Astrocyte (in vitro differentiated cells and primary cell): ENCODE data around the gene PRKD1. TPM values are rescaled to one million over a fixed set of nuclear protein-coding genes. Genes with fewer than 3 reads are reported as not detected.
A peak's percentile ranks its signal among the peaks of the same experiment; 100 is the strongest.

ENCODE experiments used
- DNase-seq: peaks from one replicate; pipeline ENCODE4 v3.0.0-alpha.2; 2010; ENCODE audit warnings: low read depth
- FAIRE-seq: peaks from 2 replicates; lab custom pipeline; 2011; peaks lifted over from hg19 to GRCh38; lab: Jason Lieb, UNC
- H2AFZ ChIP-seq: 2 replicates; pipeline ENCODE4 v1.6.0; 2012; ENCODE audit warnings: low read depth, low read length, inconsistent platforms
- H3K27ac ChIP-seq: 2 replicates; pipeline ENCODE4 v1.5.1; 2011; ENCODE audit warnings: low read depth, low read length, inconsistent platforms
- H3K27me3 ChIP-seq: 2 replicates; pipeline ENCODE4 v1.6.0; 2011; ENCODE audit warnings: low read length, inconsistent platforms; ENCODE audit not compliant: insufficient read depth
- H3K36me3 ChIP-seq: 2 replicates; pipeline ENCODE4 v1.5.1; 2011; ENCODE audit warnings: low read length, inconsistent platforms; ENCODE audit not compliant: insufficient read depth
- H3K4me1 ChIP-seq: 2 replicates; pipeline ENCODE4 v1.5.1; 2011; ENCODE audit warnings: low read length, inconsistent platforms; ENCODE audit not compliant: insufficient read depth
- H3K4me2 ChIP-seq: 2 replicates; pipeline ENCODE4 v1.6.0; 2012; ENCODE audit warnings: low read length, inconsistent platforms
- H3K4me3 ChIP-seq: 2 replicates; pipeline ENCODE4 v1.5.1; 2011; ENCODE audit warnings: low read depth, mild to moderate bottlenecking, low read length, inconsistent platforms; ENCODE audit not compliant: insufficient read depth
- H3K79me2 ChIP-seq: 2 replicates; pipeline ENCODE4 v1.6.0; 2012; ENCODE audit warnings: mild to moderate bottlenecking, low read length, inconsistent platforms; ENCODE audit not compliant: insufficient read depth
- H3K9ac ChIP-seq: 2 replicates; pipeline ENCODE4 v1.6.0; 2012; ENCODE audit warnings: mild to moderate bottlenecking, low read length, inconsistent platforms
- H3K9me3 ChIP-seq: 2 replicates; pipeline ENCODE4 v1.5.1; 2012; ENCODE audit warnings: low read depth, mild to moderate bottlenecking, low read length, inconsistent platforms; ENCODE audit not compliant: insufficient read depth
- H4K20me1 ChIP-seq: 2 replicates; pipeline ENCODE4 v1.6.0; 2012; ENCODE audit warnings: low read length, inconsistent platforms; ENCODE audit not compliant: insufficient read depth
- H3K27ac Mint-ChIP-seq: one replicate; pipeline ENCODE4 v1.8.0; 2021; ENCODE audit warnings: mild to moderate bottlenecking, mixed read lengths; ENCODE audit not compliant: unreplicated experiment
- H3K27me3 Mint-ChIP-seq: one replicate; pipeline ENCODE4 v1.8.0; 2021; ENCODE audit warnings: low read depth, mixed read lengths; ENCODE audit not compliant: unreplicated experiment
- H3K36me3 Mint-ChIP-seq: one replicate; pipeline ENCODE4 v1.8.0; 2021; ENCODE audit warnings: low read depth, mixed read lengths; ENCODE audit not compliant: unreplicated experiment
- H3K4me1 Mint-ChIP-seq: one replicate; pipeline ENCODE4 v1.8.0; 2021; ENCODE audit warnings: low read depth, mixed read lengths; ENCODE audit not compliant: unreplicated experiment
- H3K4me3 Mint-ChIP-seq: one replicate; pipeline ENCODE4 v1.8.0; 2021; ENCODE audit warnings: mild to moderate bottlenecking, moderate library complexity, mixed read lengths; ENCODE audit not compliant: unreplicated experiment
- H3K9me3 Mint-ChIP-seq: one replicate; pipeline ENCODE4 v1.8.0; 2021; ENCODE audit warnings: mild to moderate bottlenecking, mixed read lengths; ENCODE audit not compliant: unreplicated experiment
- CTCF ChIP-seq: IDR thresholded peaks from 2 replicates; pipeline ENCODE4 v1.5.1; 2011; ENCODE audit warnings: low read depth, mild to moderate bottlenecking, inconsistent platforms, low read length, moderate library complexity; ENCODE audit not compliant: insufficient read depth
- EZH2 ChIP-seq: IDR thresholded peaks from 2 replicates; pipeline ENCODE4 v1.6.1; 2012; ENCODE audit warnings: mild to moderate bottlenecking, low read length, inconsistent platforms; ENCODE audit not compliant: insufficient read depth
- total RNA-seq: library from RNA; stranded (reverse); gene quantifications from 2 replicates; pipeline ENCODE4 v1.2.1, GENCODE V29; 2021

Gene PRKD1
- total RNA-seq, 1 donor from 2014 or later, result 5.9 TPM

- FAIRE-seq, result no peak
- no peak for TF ChIP-seq EZH2
- no peak for TF ChIP-seq CTCF
- no peak overlapping the region for H3K4me2 ChIP-seq
These were observed 320.5 kb downstream of the PRKD1 start for GRCh38 chr14:29607169-29607568.

GRCh38 chr14:29603696-29604095 is 324.0 kb downstream of the PRKD1 start:
- no peak for FAIRE-seq
- Histone ChIP-seq H3K9ac (no peak overlapping the region), H3K36me3 (no peaks in the 10 kb centered on the region), H3K9me3 (no peaks in the 10 kb centered on the region), H3K4me3 (no peak overlapping the region), H3K4me1 (no peaks in the 10 kb centered on the region), H3K27ac (no peak overlapping the region), H2AFZ (no peak overlapping the region), H4K20me1 (no peaks in the 10 kb centered on the region), H3K27me3 (no peaks in the 10 kb centered on the region), H3K4me2 (no peak overlapping the region), H3K79me2 (no peaks in the 10 kb centered on the region)
- no peak overlapping the region for H3K4me3 Mint-ChIP-seq
- peaks cover 8% of the 10 kb centered on the region for H3K4me1 Mint-ChIP-seq
- no peak for DNase-seq
- no peak overlapping the region for H3K27ac Mint-ChIP-seq
- H3K36me3 Mint-ChIP-seq, result no peaks in the 10 kb centered on the region
- TF ChIP-seq EZH2 (no peak), CTCF (no peak)
- H3K9me3 Mint-ChIP-seq, result no peaks in the 10 kb centered on the region
- H3K27me3 Mint-ChIP-seq, result no peaks in the 10 kb centered on the region

More at GRCh38 chr14:29607169-29607568, 320.5 kb downstream of the PRKD1 start:
- Mint-ChIP-seq H3K9me3 (no peaks in the 10 kb centered on the region), H3K4me1 (peaks cover under 1% of the 10 kb centered on the region), H3K27me3 (no peaks in the 10 kb centered on the region), H3K4me3 (no peak overlapping the region), H3K27ac (no peak overlapping the region), H3K36me3 (no peaks in the 10 kb centered on the region)
- H3K27ac ChIP-seq, result no peak overlapping the region
- no peak overlapping the region for H3K4me3 ChIP-seq
- no peak overlapping the region for H3K9ac ChIP-seq
- H3K36me3 ChIP-seq, result no peaks in the 10 kb centered on the region
- H3K79me2 ChIP-seq, result no peaks in the 10 kb centered on the region
- no peaks in the 10 kb centered on the region for H4K20me1 ChIP-seq
- no peaks in the 10 kb centered on the region for H3K9me3 ChIP-seq
- no peaks in the 10 kb centered on the region for H3K27me3 ChIP-seq
- DNase-seq, result no peak
- H3K4me1 ChIP-seq, result no peaks in the 10 kb centered on the region
- H2AFZ ChIP-seq, result no peak overlapping the region

GRCh38 chr14:29601616-29602015 is 326.0 kb downstream of the PRKD1 start:
- H3K4me3 ChIP-seq, result no peak overlapping the region
- Mint-ChIP-seq H3K9me3 (no peaks in the 10 kb centered on the region), H3K36me3 (no peaks in the 10 kb centered on the region), H3K27ac (no peak overlapping the region), H3K27me3 (no peaks in the 10 kb centered on the region), H3K4me3 (no peak overlapping the region), H3K4me1 (peaks cover 8% of the 10 kb centered on the region)
- no peak overlapping the region for H3K9ac ChIP-seq
- H3K4me2 ChIP-seq, result no peak overlapping the region
- no peak for TF ChIP-seq EZH2
- TF ChIP-seq CTCF, result no peak
- no peak overlapping the region for H3K27ac ChIP-seq
- no peaks in the 10 kb centered on the region for H3K79me2 ChIP-seq
- no peak overlapping the region for H2AFZ ChIP-seq
- no peaks in the 10 kb centered on the region for H3K36me3 ChIP-seq
- DNase-seq (peak; percentile 6), FAIRE-seq (no peak)
- no peaks in the 10 kb centered on the region for H3K9me3 ChIP-seq
- no peaks in the 10 kb centered on the region for H4K20me1 ChIP-seq
- no peaks in the 10 kb centered on the region for H3K27me3 ChIP-seq
- no peaks in the 10 kb centered on the region for H3K4me1 ChIP-seq
